Chondrocyte (in vitro differentiated cells): ENCODE measurements around the gene UGT1A1. TPM values are rescaled to one million over a fixed set of nuclear protein-coding genes. Genes with fewer than 3 reads are reported as not detected.
"Not testable (repeated sequence)": the region's sequence is repeated elsewhere in the genome, so short reads cannot be mapped to it uniquely, and the experiment has no call there.

ENCODE experiments used
- DNase-seq: peaks from one replicate; pipeline ENCODE4 v3.0.0; 2021; ENCODE audit warnings: mixed read lengths, low spot score
- H3K27ac Mint-ChIP-seq: one replicate; pipeline ENCODE4 v1.8.0; 2021; ENCODE audit warnings: mild to moderate bottlenecking, moderate library complexity, mixed read lengths; ENCODE audit not compliant: unreplicated experiment
- H3K27me3 Mint-ChIP-seq: 2 replicates; pipeline ENCODE4 v1.8.0; 2021; ENCODE audit warnings: low read depth, mixed read lengths
- H3K36me3 Mint-ChIP-seq: 2 replicates; pipeline ENCODE4 v1.8.0; 2021; ENCODE audit warnings: low read depth, mixed read lengths
- H3K4me1 Mint-ChIP-seq: 2 replicates; pipeline ENCODE4 v1.8.0; 2021; ENCODE audit warnings: low read depth, mild to moderate bottlenecking, mixed read lengths
- H3K4me3 Mint-ChIP-seq: one replicate; pipeline ENCODE4 v1.8.0; 2021; ENCODE audit warnings: mild to moderate bottlenecking, moderate library complexity, mixed read lengths; ENCODE audit not compliant: unreplicated experiment
- H3K9me3 Mint-ChIP-seq: 2 replicates; pipeline ENCODE4 v1.8.0; 2021; ENCODE audit warnings: low read depth, mixed read lengths
- CTCF ChIP-seq: fragments of 200-600 bp; sonication (generic); IDR thresholded peaks from 2 replicates; pipeline ENCODE4 v1.5.0; 2021; ENCODE audit warnings: antibody characterized with exemption, mild to moderate bottlenecking, moderate library complexity
- total RNA-seq: library from RNA; stranded (reverse); gene quantifications from 3 replicates; pipeline ENCODE4 v1.2.1, GENCODE V29; 2021

Gene UGT1A1
- total RNA-seq, 1 donor from 2014 or later: not detected

- DNase-seq: no peak
- Mint-ChIP-seq H3K9me3 (peaks cover 3% of the 10 kb centered on the region), H3K4me3 (no peak within 1 kb of the TSS), H3K27me3 (peaks cover 9% of the 10 kb centered on the region), H3K27ac (no peak within 1 kb of the TSS), H3K4me1 (no peaks in the 10 kb centered on the region), H3K36me3 (peaks cover 5% of the 10 kb centered on the region)
- TF ChIP-seq CTCF: no peak
Observed at GRCh38 chr2:233718552-233718951, 41.5 kb upstream of the UGT1A1 start, which contains the start of gene UGT1A4. TSS of gene UGT1A4 (plus strand) at chr2:233718736. CDS start at chr2:233718821, 85 bp downstream.

- Mint-ChIP-seq H3K9me3 (no peaks in the 10 kb centered on the region), H3K4me1 (no peaks in the 10 kb centered on the region), H3K4me3 (no peak within 1 kb of the TSS), H3K36me3 (no peaks in the 10 kb centered on the region), H3K27ac (no peak within 1 kb of the TSS), H3K27me3 (peaks cover 34% of the 10 kb centered on the region)
- DNase-seq: no peak
- no peak for TF ChIP-seq CTCF
Observed at GRCh38 chr2:233728723-233729301, 31.3 kb upstream of the UGT1A1 start, which contains the start of gene UGT1A3. TSS of gene UGT1A3 (plus strand) at chr2:233729042. CDS start at chr2:233729127, 85 bp downstream.

GRCh38 chr2:233736868-233737653 is 23.0 kb upstream of the UGT1A1 start:
- H3K9me3 Mint-ChIP-seq, H3K27ac Mint-ChIP-seq: not testable (repeated sequence)

GRCh38 chr2:233740870-233741269 is 19.2 kb upstream of the UGT1A1 start:
- Mint-ChIP-seq H3K4me3 (no peak overlapping the region), H3K27me3 (peaks cover 21% of the 10 kb centered on the region), H3K27ac (no peak overlapping the region), H3K36me3 (no peaks in the 10 kb centered on the region), H3K4me1 (no peaks in the 10 kb centered on the region), H3K9me3 (no peaks in the 10 kb centered on the region)
- no peak for DNase-seq
- no peak for TF ChIP-seq CTCF

More at GRCh38 chr2:233736868-233737653, 23.0 kb upstream of the UGT1A1 start:
- not testable (repeated sequence) for H3K36me3 Mint-ChIP-seq, H3K4me1 Mint-ChIP-seq, H3K4me3 Mint-ChIP-seq, DNase-seq
- peaks cover 28% of the 10 kb centered on the region for H3K27me3 Mint-ChIP-seq

- TF ChIP-seq CTCF: no peak
- no peak for DNase-seq
- Mint-ChIP-seq H3K36me3 (no peaks in the 10 kb centered on the region), H3K27ac (no peak overlapping the region), H3K27me3 (peaks cover 31% of the 10 kb centered on the region), H3K9me3 (peaks cover 4% of the 10 kb centered on the region), H3K4me3 (no peak overlapping the region), H3K4me1 (no peaks in the 10 kb centered on the region)
Observed at GRCh38 chr2:233743464-233744259, 16.4 kb upstream of the UGT1A1 start.
